Measurements from ENCODE around the gene OCA2. TPM values are rescaled to one million over a fixed set of nuclear protein-coding genes. Genes with fewer than 3 reads are reported as not detected.

OCA2 gene
- total and polyA plus RNA-seq, 4 donors: 0.49 to 23.0 (median 2.3) TPM

DNA sequence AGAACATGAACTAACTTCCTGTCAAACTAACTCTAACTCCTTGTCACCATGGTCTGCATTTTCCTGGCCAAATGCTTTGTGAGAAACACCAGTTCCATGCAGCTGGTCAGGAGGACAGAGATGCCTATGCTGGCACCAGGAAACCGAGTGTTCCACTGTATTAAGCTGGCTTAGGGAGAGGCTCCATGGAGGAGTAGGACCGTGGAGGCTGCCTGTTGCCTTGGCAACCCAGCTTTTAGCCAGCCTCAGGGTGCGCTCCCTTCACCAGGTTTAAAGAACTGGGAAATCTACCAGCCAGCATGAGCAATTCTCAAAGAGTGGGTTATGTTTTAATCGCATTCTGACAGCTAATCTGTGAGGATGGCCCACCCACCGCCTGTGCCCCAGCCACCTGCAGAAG, 394.1 kb downstream of the OCA2 start:
- Histone ChIP-seq H3K36me3 (ENCODE audit: control insufficient read depth in 4 of 4, insufficient read depth in 4 of 4, low read length in 4 of 4) (no peaks in the 10 kb centered on the region), H3K4me3 (no peak overlapping the region), H3K4me1 (ENCODE audit: control insufficient read depth in 5 of 5, insufficient read depth in 5 of 5, low read length in 5 of 5) (peaks cover 0 to 17% (median 0%) of the 10 kb centered on the region in 5 donors), H3K27ac (ENCODE audit: low read depth in 1 of 2, low read length in 1 of 2) (no peak overlapping the region), H3K9me3 (ENCODE audit: control insufficient read depth in 4 of 4, insufficient read depth in 3 of 4, low read length in 3 of 4) (peaks cover 0 to 7% (median 0%) of the 10 kb centered on the region in 4 donors), H3K27me3 (ENCODE audit: control insufficient read depth in 3 of 3, insufficient read depth in 3 of 3, low read length in 2 of 3) (no peaks in the 10 kb centered on the region), H3K9ac (ENCODE audit: insufficient read depth in 1 of 2, low read length in 2 of 2) (no peak overlapping the region)
- 79 to 83% methylated on average over 5 of the region's 5 CpGs for WGBS, 2 donors
- ATAC-seq (ENCODE audit: insufficient read depth, low FRiP score): no peak
- TF ChIP-seq, protein P1, sequence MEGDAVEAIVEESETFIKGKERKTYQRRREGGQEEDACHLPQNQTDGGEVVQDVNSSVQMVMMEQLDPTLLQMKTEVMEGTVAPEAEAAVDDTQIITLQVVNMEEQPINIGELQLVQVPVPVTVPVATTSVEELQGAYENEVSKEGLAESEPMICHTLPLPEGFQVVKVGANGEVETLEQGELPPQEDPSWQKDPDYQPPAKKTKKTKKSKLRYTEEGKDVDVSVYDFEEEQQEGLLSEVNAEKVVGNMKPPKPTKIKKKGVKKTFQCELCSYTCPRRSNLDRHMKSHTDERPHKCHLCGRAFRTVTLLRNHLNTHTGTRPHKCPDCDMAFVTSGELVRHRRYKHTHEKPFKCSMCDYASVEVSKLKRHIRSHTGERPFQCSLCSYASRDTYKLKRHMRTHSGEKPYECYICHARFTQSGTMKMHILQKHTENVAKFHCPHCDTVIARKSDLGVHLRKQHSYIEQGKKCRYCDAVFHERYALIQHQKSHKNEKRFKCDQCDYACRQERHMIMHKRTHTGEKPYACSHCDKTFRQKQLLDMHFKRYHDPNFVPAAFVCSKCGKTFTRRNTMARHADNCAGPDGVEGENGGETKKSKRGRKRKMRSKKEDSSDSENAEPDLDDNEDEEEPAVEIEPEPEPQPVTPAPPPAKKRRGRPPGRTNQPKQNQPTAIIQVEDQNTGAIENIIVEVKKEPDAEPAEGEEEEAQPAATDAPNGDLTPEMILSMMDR (IDR thresholded peaks at IDR 0.05; ENCODE audit: control extremely low read depth, extremely low read depth): no peak
- DNase-seq: no peak

Other genes with a start within 250 kb of the OCA2 start
- gene HERC2, start 222.9 kb upstream of the OCA2 start, total RNA-seq: 10 to 100 TPM; 57.5 to 76.0 TPM
- gene HERC2, start 222.9 kb upstream of the OCA2 start, polyA plus RNA-seq: 10 to 100 TPM; 17.9 to 22.1 TPM

Data from lung (tissue), 12 donors.